ENCODE data around the gene ILF3. TPM values are rescaled to one million over a fixed set of nuclear protein-coding genes. Genes with fewer than 3 reads are reported as not detected.

The ILF3 gene
- total and polyA plus RNA-seq, 2 of the 13 experiments (the other 11 are each of a cell fraction or from before 2014, with no cell fraction given) = 120 to 173 TPM

GRCh38 chr19:10695401-10696398 lies 41.6 kb downstream of the ILF3 start (continued):
- no peak; the same call in 1 of the 2 replicates for TF ChIP-seq ZNF460 (CRISPR knock-in tag; IDR thresholded peaks at IDR 0.05; ENCODE audit: borderline replicate concordance)
- no peak for TF ChIP-seq ZSCAN21 (CRISPR knock-in tag; IDR thresholded peaks at IDR 0.05; ENCODE audit: borderline replicate concordance)
- TF ChIP-seq NR2C2 (CRISPR knock-in tag; IDR thresholded peaks at IDR 0.05; ENCODE audit: borderline replicate concordance) = 0 out of 2 replicates have a peak, but pooled peaks have one; percentile 19
- peak; percentile 99 for TF ChIP-seq ARID4A (CRISPR knock-in tag; IDR thresholded peaks at IDR 0.05; ENCODE audit: borderline replicate concordance)
- TF ChIP-seq ZNF280D (CRISPR knock-in tag; IDR thresholded peaks at IDR 0.05) = peak; percentile 86; the same call in 1 of the 2 replicates
- TF ChIP-seq ZNF609 (CRISPR knock-in tag; IDR thresholded peaks at IDR 0.05; ENCODE audit: borderline replicate concordance) = peak; percentile 42; the same call in 1 of the 2 replicates
- TF ChIP-seq POLR2AphosphoS5 (IDR thresholded peaks at IDR 0.05; ENCODE audit: low read depth, low read length) = no peak
- TF ChIP-seq NR3C1 (CRISPR knock-in tag; IDR thresholded peaks at IDR 0.05) = no peak
- no peak for TF ChIP-seq ZNF382 (CRISPR knock-in tag; IDR thresholded peaks at IDR 0.05; ENCODE audit: borderline replicate concordance)
- 0 out of 2 replicates have a peak, but pooled peaks have one; percentile 61 for TF ChIP-seq MLXIP (CRISPR knock-in tag; IDR thresholded peaks at IDR 0.05; ENCODE audit: borderline replicate concordance)

All from HepG2 (cell line).